HuH-7.5 (cell line): ENCODE results near the gene IKBIP.

ENCODE experiments used
- DNase-seq: peaks from one replicate; pipeline ENCODE4 v3.0.0; 2011; ENCODE audit warnings: low spot score

IKBIP gene

DNA sequence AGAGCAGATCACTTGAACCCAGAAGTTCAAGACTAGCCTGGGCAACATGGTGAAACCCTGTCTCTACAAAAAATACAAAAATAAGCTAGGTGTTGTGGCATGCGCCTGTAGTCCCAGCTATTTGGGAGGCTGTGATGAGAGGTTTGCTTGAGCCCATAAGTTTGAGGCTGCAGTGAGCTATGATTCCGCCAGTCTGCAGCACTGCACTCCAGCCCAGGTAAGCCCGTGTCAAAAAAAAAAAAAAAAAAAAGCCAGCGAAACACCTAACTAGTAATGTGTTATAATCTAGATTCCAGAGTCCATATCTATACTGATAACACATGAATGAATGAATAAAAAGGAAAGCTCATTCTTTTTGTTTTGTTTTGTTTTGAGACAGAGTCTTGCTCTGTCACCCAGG lies 69.6 kb downstream of the IKBIP start:
- no peak for DNase-seq
